SK-N-SH treated with all-trans-retinoic acid at 6 μM for 48 hours (cell line): Measurements from ENCODE around the gene PLPP3.

Experiments used
- ATAC-seq: fragments of 200-7000 bp; cut with Tn5 transposase; 3 replicates; pipeline ENCODE4 v1.9.1; 2020; ENCODE audit warnings: mild to moderate bottlenecking, moderate library complexity
- BACH2 ChIP-seq: fragments of 250-450 bp; sonication (Bioruptor Pico); IDR thresholded peaks from 2 replicates; pipeline ENCODE4 v1.9.0; 2021; ENCODE audit warnings: mild to moderate bottlenecking, borderline replicate concordance
- CREB5 ChIP-seq: fragments of 250-450 bp; sonication (Bioruptor Pico); IDR thresholded peaks from 2 replicates; pipeline ENCODE4 v1.5.1; 2020; ENCODE audit warnings: low read depth, mild to moderate bottlenecking, moderate library complexity
- CSRNP3 ChIP-seq: fragments of 250-450 bp; sonication (Bioruptor Pico); IDR thresholded peaks from 2 replicates; pipeline ENCODE4 v1.5.1; 2021; ENCODE audit warnings: mild to moderate bottlenecking, moderate library complexity
- ESRRG ChIP-seq: fragments of 250-450 bp; sonication (Bioruptor Pico); IDR thresholded peaks from 2 replicates; pipeline ENCODE4 v1.6.1; 2021; ENCODE audit warnings: mild to moderate bottlenecking
- GLIS3 ChIP-seq: fragments of 250-450 bp; sonication (Bioruptor Pico); IDR thresholded peaks from 2 replicates; pipeline ENCODE4 v1.5.0; 2020; ENCODE audit warnings: mild to moderate bottlenecking, moderate library complexity
- OSR1 ChIP-seq: fragments of 250-450 bp; sonication (Bioruptor Pico); IDR thresholded peaks from 2 replicates; pipeline ENCODE4 v1.8.0; 2022; ENCODE audit warnings: moderate library complexity, mild to moderate bottlenecking, inconsistent platforms
- PATZ1 ChIP-seq: fragments of 250-450 bp; sonication (Bioruptor Pico); IDR thresholded peaks from 2 replicates; pipeline ENCODE4 v1.8.0; 2020; ENCODE audit warnings: mild to moderate bottlenecking, moderate library complexity, borderline replicate concordance
- POU6F1 ChIP-seq: fragments of 250-450 bp; sonication (Bioruptor Pico); IDR thresholded peaks from 2 replicates; pipeline ENCODE4 v1.8.0; 2021; ENCODE audit warnings: low read depth, mild to moderate bottlenecking, moderate library complexity, borderline replicate concordance
- RARB ChIP-seq: fragments of 250-450 bp; sonication (Bioruptor Pico); IDR thresholded peaks from 2 replicates; pipeline ENCODE4 v1.8.0; 2021; ENCODE audit warnings: mild to moderate bottlenecking, moderate library complexity
- SNAI2 ChIP-seq: fragments of 250-450 bp; sonication (Bioruptor Pico); IDR thresholded peaks from 2 replicates; pipeline ENCODE4 v1.5.0; 2020; ENCODE audit warnings: mild to moderate bottlenecking, moderate library complexity
- TCF4 ChIP-seq: fragments of 250-450 bp; sonication (Bioruptor Pico); IDR thresholded peaks from 2 replicates; pipeline ENCODE4 v1.8.0; 2021; ENCODE audit warnings: mild to moderate bottlenecking, moderate library complexity, borderline replicate concordance
- TOX ChIP-seq: fragments of 250-450 bp; sonication (Bioruptor Pico); IDR thresholded peaks from 2 replicates; pipeline ENCODE4 v1.8.0; 2021; ENCODE audit warnings: mild to moderate bottlenecking, moderate library complexity, borderline replicate concordance
- TSHZ2 ChIP-seq: fragments of 250-450 bp; sonication (Bioruptor Pico); IDR thresholded peaks from 2 replicates; pipeline ENCODE4 v1.5.0; 2020; ENCODE audit warnings: mild to moderate bottlenecking, moderate library complexity
- ZFP30 ChIP-seq: fragments of 450-650 bp; formaldehyde crosslinking; IDR thresholded peaks from 2 replicates; pipeline ENCODE4 v1.5.0; 2022; ENCODE audit warnings: mild to moderate bottlenecking, moderate library complexity
- ZNF70 ChIP-seq: fragments of 450-650 bp; formaldehyde crosslinking; IDR thresholded peaks from 2 replicates; pipeline ENCODE4 v1.5.0; 2020; ENCODE audit warnings: mild to moderate bottlenecking, moderate library complexity

Gene PLPP3

GRCh38 chr1:56517404-56518130 is 61.8 kb downstream of the PLPP3 start:
- no peak for TF ChIP-seq RARB (CRISPR knock-in tag)
- no peak for ATAC-seq

GRCh38 chr1:56516539-56517252 is 62.7 kb downstream of the PLPP3 start:
- no peak; the same call in 2 of the 3 replicates for ATAC-seq
- TF ChIP-seq BACH2 (no peak), OSR1 (CRISPR knock-in tag) (no peak), GLIS3 (CRISPR knock-in tag) (no peak), CREB5 (no peak), POU6F1 (no peak), TCF4 (CRISPR knock-in tag) (no peak), ZFP30 (CRISPR knock-in tag) (no peak), RARB (CRISPR knock-in tag) (no peak), ZNF70 (no peak), PATZ1 (CRISPR knock-in tag) (no peak), CSRNP3 (CRISPR knock-in tag) (no peak), TOX (no peak), TSHZ2 (CRISPR knock-in tag) (no peak)

- TF ChIP-seq ESRRG (no peak), ZNF70 (no peak), TSHZ2 (CRISPR knock-in tag) (no peak), POU6F1 (no peak), CREB5 (no peak), SNAI2 (CRISPR knock-in tag) (no peak), TCF4 (CRISPR knock-in tag) (no peak), BACH2 (no peak)
- ATAC-seq: no peak
These were observed 63.3 kb downstream of the PLPP3 start for GRCh38 chr1:56515898-56516538.
